ENCODE data around the gene HNRNPUL2. TPM values are rescaled to one million over a fixed set of nuclear protein-coding genes. Genes with fewer than 3 reads are reported as not detected.

Gene HNRNPUL2
- total and polyA plus RNA-seq, 2 donors (not counting 3 experiments of a cell fraction or from before 2014, with no cell fraction given) = 18.3 to 56.2 TPM

DNA sequence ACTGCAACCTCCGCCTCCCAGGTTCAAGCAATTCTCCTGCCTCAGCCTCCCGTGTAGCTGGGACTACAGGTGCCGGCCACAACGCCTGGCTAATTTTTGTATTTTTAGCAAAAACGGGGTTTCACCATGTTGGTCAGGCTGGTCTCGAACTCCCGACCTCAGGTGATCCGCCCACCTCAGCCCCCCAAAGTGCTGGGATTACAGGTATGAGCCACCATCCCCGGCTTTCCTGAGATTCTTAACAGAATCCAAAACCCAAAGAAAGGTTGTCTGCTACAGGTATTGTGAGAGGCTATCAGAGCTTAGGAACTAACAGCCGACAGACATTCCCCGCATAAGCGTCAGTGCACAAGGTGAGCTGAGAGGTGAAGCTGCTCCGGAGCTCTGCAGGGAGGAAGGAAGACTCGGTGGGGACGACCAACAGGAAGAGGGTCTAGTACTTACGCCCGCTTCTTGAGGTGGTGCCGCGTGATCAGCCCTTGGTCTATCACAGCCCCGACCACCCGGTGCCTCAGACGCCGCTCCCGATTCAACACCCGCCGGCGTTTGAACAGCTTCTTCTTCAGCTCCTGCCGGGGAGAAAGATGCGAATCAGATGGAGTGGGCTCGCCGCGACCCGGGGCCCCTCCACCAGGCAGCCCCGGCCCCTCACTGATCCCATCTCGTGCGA lies 62.7 kb downstream of the HNRNPUL2 start:
- POLR2A ChIA-PET = interaction anchor here (0.6 to 2.2 kb wide), 38 partner anchors 10 to 326 kb away, joined by 3 to 71 read pairs (median 6); partner anchors contain the start of genes AHNAK, B3GAT3, EEF1G and EML3
- H3K79me2 ChIP-seq (ENCODE audit: control insufficient read depth, insufficient read depth, low read length) = peaks cover 31% of the 10 kb centered on the region
- H3K9me1 ChIP-seq (replicated peaks; ENCODE audit: control insufficient read depth, extremely low read depth, insufficient read depth, low read length) = no peaks in the 10 kb centered on the region
- peaks cover 16% of the 10 kb centered on the region for H3K4me1 ChIP-seq (ENCODE audit: control insufficient read depth, extremely low read depth, insufficient read depth, low read length)
- H3K9me3 ChIP-seq (replicated peaks; ENCODE audit: control insufficient read depth, insufficient read depth, low read length) = no peaks in the 10 kb centered on the region
- peak overlapping the region; percentile 4 for H2AFZ ChIP-seq (ENCODE audit: low read depth, low read length)
- DNase-seq (ENCODE audit: low read depth, low spot score) (no peak), FAIRE-seq (peak; percentile 53)
- peak overlapping the region; percentile 69 for H3K9ac ChIP-seq (replicated peaks; ENCODE audit: extremely low read depth, insufficient read depth, low read length)
- peak overlapping the region; percentile 42 to 83 (median 59) for H3K4me3 ChIP-seq (replicated peaks in 1 of 3; ENCODE audit: insufficient read depth in 1 of 3, low read depth in 1 of 3, low read length in 3 of 3)
- no peaks in the 10 kb centered on the region for H3K27me3 ChIP-seq (ENCODE audit: control insufficient read depth in 2 of 2, insufficient read depth in 2 of 2, low read length in 2 of 2)
- BruUV-seq (replicated peaks) = TSS peak; percentile 53
- TF ChIP-seq, protein P1, sequence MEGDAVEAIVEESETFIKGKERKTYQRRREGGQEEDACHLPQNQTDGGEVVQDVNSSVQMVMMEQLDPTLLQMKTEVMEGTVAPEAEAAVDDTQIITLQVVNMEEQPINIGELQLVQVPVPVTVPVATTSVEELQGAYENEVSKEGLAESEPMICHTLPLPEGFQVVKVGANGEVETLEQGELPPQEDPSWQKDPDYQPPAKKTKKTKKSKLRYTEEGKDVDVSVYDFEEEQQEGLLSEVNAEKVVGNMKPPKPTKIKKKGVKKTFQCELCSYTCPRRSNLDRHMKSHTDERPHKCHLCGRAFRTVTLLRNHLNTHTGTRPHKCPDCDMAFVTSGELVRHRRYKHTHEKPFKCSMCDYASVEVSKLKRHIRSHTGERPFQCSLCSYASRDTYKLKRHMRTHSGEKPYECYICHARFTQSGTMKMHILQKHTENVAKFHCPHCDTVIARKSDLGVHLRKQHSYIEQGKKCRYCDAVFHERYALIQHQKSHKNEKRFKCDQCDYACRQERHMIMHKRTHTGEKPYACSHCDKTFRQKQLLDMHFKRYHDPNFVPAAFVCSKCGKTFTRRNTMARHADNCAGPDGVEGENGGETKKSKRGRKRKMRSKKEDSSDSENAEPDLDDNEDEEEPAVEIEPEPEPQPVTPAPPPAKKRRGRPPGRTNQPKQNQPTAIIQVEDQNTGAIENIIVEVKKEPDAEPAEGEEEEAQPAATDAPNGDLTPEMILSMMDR (IDR thresholded peaks at IDR 0.05; ENCODE audit: extremely low read depth in 1 of 2, insufficient read depth in 1 of 2, low read depth in 1 of 2, low read length in 2 of 2) = no peak
- TF ChIP-seq EZH2 (IDR thresholded peaks at IDR 0.05; ENCODE audit: borderline replicate concordance, low read depth, low read length, severe bottlenecking) (no peak), FOS (IDR thresholded peaks at IDR 0.05; ENCODE audit: borderline replicate concordance, insufficient read depth, low read length) (no peak), POLR2AphosphoS5 (IDR thresholded peaks at IDR 0.05; ENCODE audit: insufficient read depth, low read depth, low read length) (no peak), POLR2A (IDR thresholded peaks at IDR 0.05; ENCODE audit: low read depth, low read length) (no peak), MYC (IDR thresholded peaks at IDR 0.05; ENCODE audit: low read depth, low read length) (no peak), JUN (IDR thresholded peaks at IDR 0.05; ENCODE audit: borderline replicate concordance, insufficient read depth, insufficient read length, low read depth) (no peak), GATA2 (IDR thresholded peaks at IDR 0.05; ENCODE audit: insufficient read depth, insufficient read length, low read depth, low read length) (no peak)
- TF ChIP-seq, protein P2, sequence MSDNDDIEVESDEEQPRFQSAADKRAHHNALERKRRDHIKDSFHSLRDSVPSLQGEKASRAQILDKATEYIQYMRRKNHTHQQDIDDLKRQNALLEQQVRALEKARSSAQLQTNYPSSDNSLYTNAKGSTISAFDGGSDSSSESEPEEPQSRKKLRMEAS (IDR thresholded peaks at IDR 0.05; ENCODE audit: insufficient read depth, insufficient read length) = no peak
- H3K36me3 ChIP-seq (ENCODE audit: control insufficient read depth in 2 of 2, extremely low read depth in 1 of 2, insufficient read depth in 2 of 2, low read length in 2 of 2) = peaks cover 0 to 2% of the 10 kb centered on the region in 2 experiments
- dilution Hi-C loops (cut with MboI; ENCODE audit: extremely low pct_ligation_motif_present, low sequenced_read_pairs) (no loop called here), intact Hi-C loops (cut with micrococcal nuclease) (loop anchor here (1.0 to 5.0 kb wide), 4 partner anchors 11 to 52 kb away; partner anchors contain the start of genes BSCL2, EML3, GNG3 and INTS5)
- peak overlapping the region; percentile 6 for H3K27ac ChIP-seq (ENCODE audit: insufficient read depth, low read depth, low read length)
- CTCF ChIA-PET = interaction anchor here (0.9 to 2.5 kb wide), 15 partner anchors 9 to 270 kb away, joined by 3 to 15 read pairs (median 7); partner anchors contain the start of genes B3GAT3, BSCL2, GNG3 and INTS5
- peak overlapping the region; percentile 39 for H3K4me2 ChIP-seq (ENCODE audit: insufficient read depth, low read length)
- no peaks in the 10 kb centered on the region for H4K20me1 ChIP-seq (replicated peaks; ENCODE audit: control insufficient read depth, extremely low read depth, insufficient read depth, low read length)

Small RNAs within 50 kb of the gene (small RNA-seq; reads per million reads assigned to genes)
- gene SNORA57 (ENCODE audit: insufficient read depth, insufficient read length, low read depth, low replicate concordance) = not detected

Other genes starting within 250 kb of the HNRNPUL2 start
- gene AHNAK, start 180.7 kb downstream of the HNRNPUL2 start, total RNA-seq = 381 and 436 TPM in 2 replicates
- 25.1 and 35.2 TPM in 2 replicates for gene AHNAK, start 180.7 kb downstream of the HNRNPUL2 start, polyA plus RNA-seq
- 1,341 and 1,345 TPM in 2 replicates for gene EEF1G, start 153.6 kb downstream of the HNRNPUL2 start, total RNA-seq
- 1,723 and 2,133 TPM in 2 replicates for gene EEF1G, start 153.6 kb downstream of the HNRNPUL2 start, polyA plus RNA-seq
- 16.9 and 17.8 TPM in 2 replicates for gene TUT1, start 135.9 kb downstream of the HNRNPUL2 start, total RNA-seq
- 11.5 and 12.7 TPM in 2 replicates for gene TUT1, start 135.9 kb downstream of the HNRNPUL2 start, polyA plus RNA-seq
- 166 and 176 TPM in 2 replicates for gene MTA2, start 125.6 kb downstream of the HNRNPUL2 start, total RNA-seq
- gene MTA2, start 125.6 kb downstream of the HNRNPUL2 start, polyA plus RNA-seq = 30.2 and 40.4 TPM in 2 replicates
- gene EML3, start 114.7 kb downstream of the HNRNPUL2 start, total RNA-seq = 101 and 110 TPM in 2 replicates
- gene EML3, start 114.7 kb downstream of the HNRNPUL2 start, polyA plus RNA-seq = 75.7 and 78.3 TPM in 2 replicates
- 8.2 and 8.8 TPM in 2 replicates for gene ROM1, start 114.2 kb downstream of the HNRNPUL2 start, total RNA-seq
- 4.8 and 5.3 TPM in 2 replicates for gene ROM1, start 114.2 kb downstream of the HNRNPUL2 start, polyA plus RNA-seq
- gene B3GAT3, start 105.5 kb downstream of the HNRNPUL2 start, total RNA-seq = 31.6 and 35.0 TPM in 2 replicates
- 37.2 and 48.0 TPM in 2 replicates for gene B3GAT3, start 105.5 kb downstream of the HNRNPUL2 start, polyA plus RNA-seq
- gene GANAB, start 80.8 kb downstream of the HNRNPUL2 start, total RNA-seq = 357 and 389 TPM in 2 replicates
- gene GANAB, start 80.8 kb downstream of the HNRNPUL2 start, polyA plus RNA-seq = 433 and 455 TPM in 2 replicates
- 21.7 and 22.8 TPM in 2 replicates for gene INTS5, start 74.2 kb downstream of the HNRNPUL2 start, total RNA-seq
- gene INTS5, start 74.2 kb downstream of the HNRNPUL2 start, polyA plus RNA-seq = 20.3 and 20.9 TPM in 2 replicates
- gene C11orf98, start 62.2 kb downstream of the HNRNPUL2 start, total RNA-seq = 58.7 and 61.0 TPM in 2 replicates
- 32.3 and 39.5 TPM in 2 replicates for gene C11orf98, start 62.2 kb downstream of the HNRNPUL2 start, polyA plus RNA-seq
- gene CSKMT, start 62.1 kb downstream of the HNRNPUL2 start, total RNA-seq = 28.4 and 38.1 TPM in 2 replicates
- 7.8 and 7.9 TPM in 2 replicates for gene CSKMT, start 62.1 kb downstream of the HNRNPUL2 start, polyA plus RNA-seq
- 8.6 and 9.0 TPM in 2 replicates for gene UQCC3, start 55.8 kb downstream of the HNRNPUL2 start, total RNA-seq
- gene UQCC3, start 55.8 kb downstream of the HNRNPUL2 start, polyA plus RNA-seq = 15.3 and 15.5 TPM in 2 replicates
- 7.5 and 10.5 TPM in 2 replicates for gene LBHD1, start 55.2 kb downstream of the HNRNPUL2 start, total RNA-seq
- 3.5 and 3.8 TPM in 2 replicates for gene LBHD1, start 55.2 kb downstream of the HNRNPUL2 start, polyA plus RNA-seq
- gene UBXN1, start 48.4 kb downstream of the HNRNPUL2 start, total RNA-seq = 112 and 113 TPM in 2 replicates
- 105 and 114 TPM in 2 replicates for gene UBXN1, start 48.4 kb downstream of the HNRNPUL2 start, polyA plus RNA-seq
- 0.20 and 0.37 TPM in 2 replicates for gene LRRN4CL, start 37.9 kb downstream of the HNRNPUL2 start, total RNA-seq
- gene LRRN4CL, start 37.9 kb downstream of the HNRNPUL2 start, polyA plus RNA-seq = 0.03 TPM in 1 of 2 replicates, not detected in the other
- 31.1 and 31.3 TPM in 2 replicates for gene BSCL2, start 20.0 kb downstream of the HNRNPUL2 start, total RNA-seq
- 94.8 and 126 TPM in 2 replicates for gene BSCL2, start 20.0 kb downstream of the HNRNPUL2 start, polyA plus RNA-seq
- gene GNG3, start 19.8 kb downstream of the HNRNPUL2 start, total RNA-seq = not detected in 2 replicates
- gene GNG3, start 19.8 kb downstream of the HNRNPUL2 start, polyA plus RNA-seq = not detected in 2 replicates
- gene TTC9C, start 1.0 kb upstream of the HNRNPUL2 start, total RNA-seq = 31.6 and 43.5 TPM in 2 replicates
- 20.6 and 27.4 TPM in 2 replicates for gene TTC9C, start 1.0 kb upstream of the HNRNPUL2 start, polyA plus RNA-seq
- gene ZBTB3, start 26.7 kb upstream of the HNRNPUL2 start, total RNA-seq = 6.9 and 8.1 TPM in 2 replicates
- gene ZBTB3, start 26.7 kb upstream of the HNRNPUL2 start, polyA plus RNA-seq = 3.7 and 4.1 TPM in 2 replicates
- gene POLR2G, start 34.1 kb upstream of the HNRNPUL2 start, total RNA-seq = 94.3 and 96.2 TPM in 2 replicates
- gene POLR2G, start 34.1 kb upstream of the HNRNPUL2 start, polyA plus RNA-seq = 258 and 266 TPM in 2 replicates
- 28.9 and 30.4 TPM in 2 replicates for gene TAF6L, start 43.9 kb upstream of the HNRNPUL2 start, total RNA-seq
- gene TAF6L, start 43.9 kb upstream of the HNRNPUL2 start, polyA plus RNA-seq = 28.6 and 33.3 TPM in 2 replicates
- 27.6 and 27.8 TPM in 2 replicates for gene TMEM179B, start 59.9 kb upstream of the HNRNPUL2 start, total RNA-seq
- gene TMEM179B, start 59.9 kb upstream of the HNRNPUL2 start, polyA plus RNA-seq = 102 and 123 TPM in 2 replicates
- 11.8 and 12.7 TPM in 2 replicates for gene TMEM223, start 64.5 kb upstream of the HNRNPUL2 start, total RNA-seq
- gene TMEM223, start 64.5 kb upstream of the HNRNPUL2 start, polyA plus RNA-seq = 26.7 and 31.8 TPM in 2 replicates
- gene NXF1, start 78.0 kb upstream of the HNRNPUL2 start, total RNA-seq = 71.4 and 74.4 TPM in 2 replicates
- gene NXF1, start 78.0 kb upstream of the HNRNPUL2 start, polyA plus RNA-seq = 99.8 and 101 TPM in 2 replicates
- gene STX5, start 104.6 kb upstream of the HNRNPUL2 start, total RNA-seq = 41.3 and 42.8 TPM in 2 replicates
- gene STX5, start 104.6 kb upstream of the HNRNPUL2 start, polyA plus RNA-seq = 46.4 and 50.7 TPM in 2 replicates
- gene TEX54, start 105.4 kb upstream of the HNRNPUL2 start, total RNA-seq = not detected in 2 replicates
- not detected in 2 replicates for gene TEX54, start 105.4 kb upstream of the HNRNPUL2 start, polyA plus RNA-seq
- gene WDR74, start 112.1 kb upstream of the HNRNPUL2 start, total RNA-seq = 51.7 and 51.8 TPM in 2 replicates
- gene WDR74, start 112.1 kb upstream of the HNRNPUL2 start, polyA plus RNA-seq = 44.7 and 44.8 TPM in 2 replicates
- gene SLC3A2, start 153.4 kb upstream of the HNRNPUL2 start, total RNA-seq = 190 and 208 TPM in 2 replicates
- 337 and 344 TPM in 2 replicates for gene SLC3A2, start 153.4 kb upstream of the HNRNPUL2 start, polyA plus RNA-seq
- not detected in 2 replicates for gene CHRM1, start 193.9 kb upstream of the HNRNPUL2 start, total RNA-seq
- gene CHRM1, start 193.9 kb upstream of the HNRNPUL2 start, polyA plus RNA-seq = not detected in 2 replicates